HCT116 (cell line): ENCODE data around the gene MYH11. TPM values are rescaled to one million over a fixed set of nuclear protein-coding genes. Genes with fewer than 3 reads are reported as not detected.

ENCODE experiments used
- ATAC-seq: fragments of 200-7000 bp; cut with Tn5 transposase; 2 replicates; pipeline ENCODE4 v1.9.1; 2020; ENCODE audit warnings: mild to moderate bottlenecking, moderate library complexity
- BruUV-seq: library from RNA; stranded (reverse); fragments of 400-500 nt; replicated peaks from 2 replicates; lab custom pipeline; 2021; lab: Mats Ljungman, UMichigan
- CTCF ChIA-PET: fragments of 300-600 bp; sonication (Branson Sonifier 250); formaldehyde crosslinking; loops from one replicate; lab custom pipeline; 2021; ENCODE audit warnings: antibody characterized with exemption; lab: Charles Lee
- POLR2A ChIA-PET: fragments of 300-600, 350-600 bp; sonication (Branson Sonifier 250); formaldehyde crosslinking; loops from one replicate; lab custom pipeline; 2021; ENCODE audit warnings: antibody characterized with exemption; lab: Charles Lee
- RAD21 ChIA-PET, 2 experiments: fragments of 300-600 bp; sonication (Branson Sonifier 250); formaldehyde crosslinking; loops; one replicate each; lab custom pipeline; 2023; ENCODE audit warnings: low total read pairs in 2 of 2; ENCODE audit not compliant: uncharacterized antibody in 2 of 2, unreplicated experiment in 2 of 2, low non-redundant PET in 1 of 2; lab: Charles Lee
- DNase-seq: peaks from one replicate; pipeline ENCODE4 v3.0.0-alpha.2; 2010; ENCODE audit warnings: low read depth, low spot score
- H2AFZ ChIP-seq: fragments of 200-600 bp; shearing (Covaris generic), sonication (generic); 2 replicates; pipeline ENCODE4 v1.6.1; 2017; ENCODE audit warnings: low read depth, mixed run types, mixed read lengths, antibody characterized with exemption, low read length; ENCODE audit not compliant: poor library complexity, severe bottlenecking
- H3K27ac ChIP-seq: 2 replicates; pipeline ENCODE4 v1.5.1; 2012; ENCODE audit warnings: low read depth, low read length
- H3K27me3 ChIP-seq: fragments of 200-600 bp; sonication (generic); 2 replicates; pipeline ENCODE4 v1.6.1; 2016; ENCODE audit warnings: mixed run types, low read length, mixed read lengths; ENCODE audit not compliant: insufficient read depth
- H3K36me3 ChIP-seq, 2 experiments: fragments of 200-500 bp in 1 of 2; fragments of 200-600 bp in 1 of 2; sonication (Bioruptor generic) in 1 of 2; sonication (generic) in 1 of 2; 2 replicates each; pipeline versions ENCODE4 v1.5.1 to v1.6.1; 2014 to 2016; ENCODE audit warnings: low read length in 2 of 2, inconsistent platforms in 1 of 2, mixed read lengths in 1 of 2, mixed run types in 1 of 2; ENCODE audit not compliant: insufficient read depth in 2 of 2, control insufficient read depth in 1 of 2
- H3K4me1 ChIP-seq, 2 experiments: fragments of 200-600 bp in 1 of 2; sonication (generic) in 1 of 2; 2 replicates each; pipeline versions ENCODE4 v1.5.1 to v1.6.1; 2012 to 2017; ENCODE audit warnings: low read length in 2 of 2, inconsistent platforms in 1 of 2, mild to moderate bottlenecking in 1 of 2, mixed read lengths in 1 of 2, mixed run types in 1 of 2, moderate library complexity in 1 of 2; ENCODE audit not compliant: insufficient read depth in 2 of 2, control insufficient read depth in 1 of 2
- H3K4me2 ChIP-seq: fragments of 200-600 bp; sonication (generic); 2 replicates; pipeline ENCODE4 v1.6.1; 2017; ENCODE audit warnings: mixed run types, low read length, mixed read lengths
- H3K4me3 ChIP-seq, 2 experiments: fragments of 200-600 bp in 1 of 2; sonication (generic) in 1 of 2; replicated peaks in 1 of 2; 2 replicates each; pipeline ENCODE4 v1.5.1; 2011 to 2016; ENCODE audit warnings: low read length in 2 of 2, control low read depth in 1 of 2, low read depth in 1 of 2, mild to moderate bottlenecking in 1 of 2, mixed read lengths in 1 of 2, mixed run types in 1 of 2
- H3K79me2 ChIP-seq: fragments of 200-600 bp; sonication (generic); 2 replicates; pipeline ENCODE4 v1.6.1; 2017; ENCODE audit warnings: mild to moderate bottlenecking, mixed run types, low read length, moderate library complexity, mixed read lengths; ENCODE audit not compliant: insufficient read depth
- H3K9ac ChIP-seq: fragments of 200-600 bp; sonication (generic); 2 replicates; pipeline ENCODE4 v1.6.1; 2016; ENCODE audit warnings: low read length, mixed read lengths
- H3K9me2 ChIP-seq: fragments of 200-600 bp; sonication (generic), shearing (Covaris generic); 2 replicates; pipeline ENCODE4 v1.6.1; 2017; ENCODE audit warnings: mixed run types, mild to moderate bottlenecking, moderate library complexity; ENCODE audit not compliant: insufficient read depth
- H3K9me3 ChIP-seq, 2 experiments: fragments of 200-500 bp in 1 of 2; fragments of 200-600 bp in 1 of 2; sonication (Bioruptor generic) in 1 of 2; sonication (generic) in 1 of 2; 2 replicates each; pipeline ENCODE4 v1.6.1; 2014 to 2017; ENCODE audit warnings: low read length in 2 of 2, mixed read lengths in 2 of 2, inconsistent platforms in 1 of 2, low read depth in 1 of 2, mild to moderate bottlenecking in 1 of 2, mixed run types in 1 of 2, moderate library complexity in 1 of 2; ENCODE audit not compliant: control insufficient read depth in 1 of 2, insufficient read depth in 1 of 2
- H4K20me1 ChIP-seq: fragments of 200-600 bp; sonication (generic), shearing (Covaris generic); 2 replicates; pipeline ENCODE4 v1.6.1; 2017; ENCODE audit warnings: mixed run types, mild to moderate bottlenecking, moderate library complexity; ENCODE audit not compliant: insufficient read depth
- ATF3 ChIP-seq: IDR thresholded peaks from 2 replicates; pipeline ENCODE4 v1.6.1; 2012
- EGR1 ChIP-seq: IDR thresholded peaks from 2 replicates; pipeline ENCODE4 v1.6.1; 2012; ENCODE audit warnings: low read depth
- POLR2AphosphoS5 ChIP-seq: IDR thresholded peaks from 2 replicates; pipeline ENCODE4 v1.6.1; 2011; ENCODE audit warnings: mild to moderate bottlenecking, low read depth, low read length, moderate library complexity
- REST ChIP-seq: IDR thresholded peaks from 2 replicates; pipeline ENCODE4 v1.6.1; 2012; ENCODE audit warnings: low read depth
- ZBTB33 ChIP-seq: IDR thresholded peaks from 2 replicates; pipeline ENCODE4 v1.6.1; 2011; ENCODE audit warnings: mild to moderate bottlenecking, low read length, moderate library complexity; ENCODE audit not compliant: insufficient replicate concordance; ENCODE audit errors: extremely low read depth
- ZNF274 ChIP-seq: fragments of 200-500 bp; sonication (Bioruptor generic); IDR thresholded peaks from 2 replicates; pipeline ENCODE4 v1.6.1; 2014; ENCODE audit warnings: mild to moderate bottlenecking, low read depth, low read length, inconsistent platforms
- intact Hi-C: fragments of 100-400 bp; cut with micrococcal nuclease; formaldehyde crosslinking; loops from 2 replicates; pipeline ENCODE4 v1.10.0; 2022
- total RNA-seq: library from RNA; stranded (reverse); gene quantifications from one replicate; pipeline ENCODE4 v1.2.1, GENCODE V29; 2021; ENCODE audit not compliant: unreplicated experiment

The MYH11 gene
- total RNA-seq, 1 experiment from 2014 or later = 0.61 TPM

- TF ChIP-seq REST = no peak
- no peak for TF ChIP-seq ZNF274
- no peak for TF ChIP-seq POLR2AphosphoS5
- TF ChIP-seq, all 23 proteins: peak for 0
These were observed 9.6 kb upstream of the MYH11 start (continued) for GRCh38 chr16:15866451-15866850.

- intact Hi-C loops = no loop called here
- Histone ChIP-seq H3K27me3 (no peaks in the 10 kb centered on the region), H3K9me2 (no peaks in the 10 kb centered on the region), H3K9ac (no peak overlapping the region), H3K4me2 (no peak overlapping the region), H3K9me3 (no peaks in the 10 kb centered on the region), H3K27ac (no peak overlapping the region), H2AFZ (no peak overlapping the region), H4K20me1 (no peaks in the 10 kb centered on the region; the same call in 1 of the 2 replicates), H3K4me1 (no peaks in the 10 kb centered on the region), H3K4me3 (no peak overlapping the region), H3K79me2 (no peaks in the 10 kb centered on the region), H3K36me3 (peaks cover 28 to 32% of the 10 kb centered on the region in 2 experiments)
- BruUV-seq = no TSS peak
- no peak for TF ChIP-seq EGR1
- TF ChIP-seq ZBTB33 = no peak
- no peak for TF ChIP-seq ATF3
- ATAC-seq = no peak
- POLR2A ChIA-PET = no interaction called here
- DNase-seq = no peak
- RAD21 ChIA-PET = no interaction called here
- CTCF ChIA-PET = no interaction called here
These were observed 8.9 kb upstream of the MYH11 start for GRCh38 chr16:15865742-15866141.
